Activated T-helper 1 cell treated with anti-CD3 and anti-CD28 coated beads, Interleukin-2, amount 50 U/mL, for 16 hours (primary cell): Measurements from ENCODE around the gene TRIM33.

Source experiments
- DNase-seq, 2 donors: peaks; one replicate each; pipeline ENCODE4 v3.0.0-alpha.2; 2020; ENCODE audit warnings: low read depth in 1 of 2, low spot score in 1 of 2

Gene TRIM33

GRCh38 chr1:114511032-114511785 lies at the start of gene TRIM33:
TRIM33 (minus strand) TSS chr1:114511203; CDS start chr1:114511076, 127 bp downstream.
- peak; percentile 82 to 90 for DNase-seq

GRCh38 chr1:114559356-114559755 lies 48.4 kb upstream of the TRIM33 start:
- no peak for DNase-seq

GRCh38 chr1:114558544-114558943 lies 47.5 kb upstream of the TRIM33 start:
- DNase-seq: no peak

- no peak for DNase-seq
Measured at GRCh38 chr1:114554577-114554976, 43.6 kb upstream of the TRIM33 start.

- no peak for DNase-seq
Measured at GRCh38 chr1:114552106-114552639, 41.2 kb upstream of the TRIM33 start.

GRCh38 chr1:114551400-114551799 lies 40.4 kb upstream of the TRIM33 start:
- no peak for DNase-seq

GRCh38 chr1:114550336-114550735 lies 39.3 kb upstream of the TRIM33 start:
- no peak for DNase-seq

- no peak for DNase-seq
Measured at GRCh38 chr1:114549137-114549536, 38.1 kb upstream of the TRIM33 start.

GRCh38 chr1:114547076-114547475 lies 36.1 kb upstream of the TRIM33 start:
- no peak for DNase-seq

GRCh38 chr1:114545796-114546195 lies 34.8 kb upstream of the TRIM33 start:
- DNase-seq: no peak

- no peak for DNase-seq
Measured at GRCh38 chr1:114545315-114545714, 34.3 kb upstream of the TRIM33 start.

GRCh38 chr1:114540821-114541220 lies 29.8 kb upstream of the TRIM33 start:
- no peak for DNase-seq

- DNase-seq: no peak
Measured at GRCh38 chr1:114540272-114540671, 29.3 kb upstream of the TRIM33 start.

- no peak for DNase-seq
Measured at GRCh38 chr1:114536043-114536442, 25.0 kb upstream of the TRIM33 start.

GRCh38 chr1:114535401-114535800 lies 24.4 kb upstream of the TRIM33 start:
- no peak for DNase-seq

GRCh38 chr1:114531094-114531493 lies 20.1 kb upstream of the TRIM33 start:
- DNase-seq: no peak

- DNase-seq: no peak
Measured at GRCh38 chr1:114530224-114530623, 19.2 kb upstream of the TRIM33 start.

- no peak for DNase-seq
Measured at GRCh38 chr1:114524944-114525343, 13.9 kb upstream of the TRIM33 start.

- DNase-seq: no peak
Measured at GRCh38 chr1:114522264-114522575, 11.2 kb upstream of the TRIM33 start.

- no peak for DNase-seq
Measured at GRCh38 chr1:114521396-114522263, 10.6 kb upstream of the TRIM33 start.

- no peak for DNase-seq
Measured at GRCh38 chr1:114517348-114517747, 6.3 kb upstream of the TRIM33 start.

- DNase-seq: no peak
Measured at GRCh38 chr1:114512595-114513280, 1.7 kb upstream of the TRIM33 start.
